GM10266 (cell line): ENCODE results near the gene NRARP.

Experiments
- DNase-seq: peaks from one replicate; pipeline ENCODE4 v3.0.0; 2012; ENCODE audit errors: extremely low spot score
- TF ChIP-seq, protein P1 (sequence below): IDR thresholded peaks from 2 replicates; pipeline ENCODE4 v1.5.1; 2012; ENCODE audit warnings: mild to moderate bottlenecking, low read depth; ENCODE audit not compliant: control insufficient read depth, insufficient read depth; ENCODE audit errors: missing control alignments

Gene NRARP

DNA sequence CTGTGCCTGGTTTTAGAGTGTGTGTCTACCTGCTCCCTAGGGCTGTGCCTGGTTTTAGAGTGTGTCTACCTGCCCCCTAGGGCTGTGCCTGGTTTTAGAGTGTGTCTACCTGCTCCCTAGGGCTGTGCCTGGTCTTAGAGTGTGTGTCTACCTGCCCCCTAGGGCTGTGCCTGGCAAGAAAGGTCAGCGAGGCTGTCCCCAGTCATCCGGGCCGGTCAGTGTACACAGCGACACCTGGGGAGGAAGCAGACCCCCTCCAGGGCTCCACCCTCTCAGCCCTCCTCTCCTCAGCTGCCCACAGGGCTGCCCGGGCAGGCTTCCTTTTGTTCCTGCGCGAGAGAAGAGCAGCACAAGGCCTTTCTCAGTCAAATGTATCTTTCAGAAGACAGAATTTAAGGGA lies 4.1 kb downstream of the NRARP start:
- DNase-seq, result no peak
- TF ChIP-seq, protein P1, sequence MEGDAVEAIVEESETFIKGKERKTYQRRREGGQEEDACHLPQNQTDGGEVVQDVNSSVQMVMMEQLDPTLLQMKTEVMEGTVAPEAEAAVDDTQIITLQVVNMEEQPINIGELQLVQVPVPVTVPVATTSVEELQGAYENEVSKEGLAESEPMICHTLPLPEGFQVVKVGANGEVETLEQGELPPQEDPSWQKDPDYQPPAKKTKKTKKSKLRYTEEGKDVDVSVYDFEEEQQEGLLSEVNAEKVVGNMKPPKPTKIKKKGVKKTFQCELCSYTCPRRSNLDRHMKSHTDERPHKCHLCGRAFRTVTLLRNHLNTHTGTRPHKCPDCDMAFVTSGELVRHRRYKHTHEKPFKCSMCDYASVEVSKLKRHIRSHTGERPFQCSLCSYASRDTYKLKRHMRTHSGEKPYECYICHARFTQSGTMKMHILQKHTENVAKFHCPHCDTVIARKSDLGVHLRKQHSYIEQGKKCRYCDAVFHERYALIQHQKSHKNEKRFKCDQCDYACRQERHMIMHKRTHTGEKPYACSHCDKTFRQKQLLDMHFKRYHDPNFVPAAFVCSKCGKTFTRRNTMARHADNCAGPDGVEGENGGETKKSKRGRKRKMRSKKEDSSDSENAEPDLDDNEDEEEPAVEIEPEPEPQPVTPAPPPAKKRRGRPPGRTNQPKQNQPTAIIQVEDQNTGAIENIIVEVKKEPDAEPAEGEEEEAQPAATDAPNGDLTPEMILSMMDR, result no peak

DNA sequence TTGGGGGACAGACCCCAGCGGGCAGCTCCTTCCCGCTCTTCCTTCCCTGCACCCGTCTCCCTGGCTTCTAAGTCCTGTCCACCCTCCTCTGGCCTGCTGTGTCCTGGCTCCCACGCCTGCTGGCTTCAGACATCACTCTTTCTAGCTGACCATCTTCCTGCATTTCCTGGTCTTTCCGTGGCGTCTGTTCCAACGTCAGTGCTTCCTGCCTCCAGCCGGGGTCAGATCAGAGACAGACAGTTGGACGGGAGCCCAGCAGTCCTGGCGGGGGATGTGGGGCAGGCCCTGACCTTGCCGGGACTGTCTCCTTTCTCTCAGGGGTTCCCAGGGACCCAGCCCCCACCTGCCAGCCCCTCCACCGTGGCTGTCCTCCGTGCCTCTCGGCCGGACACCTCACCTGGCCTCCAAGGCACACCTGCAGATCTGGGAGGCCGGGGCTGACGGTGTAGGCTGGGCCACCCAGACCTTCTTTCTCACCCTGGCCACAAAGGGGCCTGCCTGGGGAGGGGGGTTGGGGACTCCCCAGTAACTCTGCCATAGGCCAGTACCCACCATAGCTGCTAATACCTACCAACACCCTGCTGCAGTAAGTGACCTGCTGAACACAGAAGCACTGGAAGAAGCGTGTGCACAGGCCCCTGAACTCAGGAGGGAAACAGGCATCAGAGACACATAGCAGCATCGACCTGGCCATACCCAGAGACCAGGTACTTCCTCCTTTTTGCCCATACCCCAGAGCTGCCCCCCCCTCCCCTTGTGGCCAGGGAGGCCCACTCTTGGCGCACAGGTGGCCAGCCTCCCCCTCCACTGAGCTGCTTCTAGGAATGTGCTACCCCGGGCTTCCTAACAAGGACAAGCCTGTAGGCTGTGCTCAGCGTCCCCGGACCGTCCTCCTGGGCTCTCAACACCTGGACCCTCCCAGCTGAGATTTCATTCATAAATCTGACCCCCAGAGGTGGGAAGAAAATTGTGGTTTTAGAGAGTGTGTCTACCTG lies 5.1 kb downstream of the NRARP start:
- TF ChIP-seq, protein P1, result no peak
- no peak for DNase-seq

DNA sequence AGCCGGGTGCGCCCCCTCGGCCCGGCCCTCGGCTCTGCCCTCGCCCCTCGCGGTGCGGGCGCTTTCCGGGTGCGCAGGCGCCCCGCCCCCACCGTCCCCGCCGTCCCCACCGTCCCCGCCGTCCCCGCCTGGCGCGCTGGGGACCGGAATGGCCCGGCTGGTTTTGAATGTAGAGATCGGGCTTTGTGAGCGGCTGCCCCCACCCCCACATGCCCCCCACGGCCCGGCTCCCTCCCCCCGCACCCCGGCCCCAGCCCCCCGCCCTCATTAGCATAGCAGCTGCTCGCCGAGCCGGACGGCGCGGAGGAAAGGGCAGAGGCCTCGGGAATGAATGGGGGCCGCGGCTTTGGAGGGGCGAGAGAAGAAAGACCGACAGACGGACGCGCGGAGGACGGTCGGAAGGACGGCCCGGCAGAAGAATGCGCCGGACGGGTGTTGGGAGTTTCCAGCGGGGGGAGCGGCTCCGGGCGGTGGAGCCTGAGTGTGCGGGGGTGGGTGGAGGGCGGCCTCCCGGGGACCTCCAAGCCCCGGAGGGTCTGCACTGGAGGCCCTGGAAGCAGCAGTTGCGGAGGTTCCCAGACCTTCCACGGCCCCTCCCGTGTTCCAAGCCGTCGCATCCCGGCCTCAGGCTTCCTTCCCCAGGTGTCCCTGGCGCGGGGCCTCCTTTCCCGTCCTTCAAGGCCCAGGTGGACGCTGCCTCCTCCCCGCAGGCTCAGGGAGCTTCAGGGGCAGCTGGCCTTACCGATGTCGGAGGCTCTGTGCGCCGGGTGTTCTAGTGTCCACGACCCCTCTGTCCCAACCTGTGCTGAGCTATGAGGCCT lies 6.0 kb downstream of the NRARP start:
- no peak for DNase-seq
- TF ChIP-seq, protein P1, result no peak

DNA sequence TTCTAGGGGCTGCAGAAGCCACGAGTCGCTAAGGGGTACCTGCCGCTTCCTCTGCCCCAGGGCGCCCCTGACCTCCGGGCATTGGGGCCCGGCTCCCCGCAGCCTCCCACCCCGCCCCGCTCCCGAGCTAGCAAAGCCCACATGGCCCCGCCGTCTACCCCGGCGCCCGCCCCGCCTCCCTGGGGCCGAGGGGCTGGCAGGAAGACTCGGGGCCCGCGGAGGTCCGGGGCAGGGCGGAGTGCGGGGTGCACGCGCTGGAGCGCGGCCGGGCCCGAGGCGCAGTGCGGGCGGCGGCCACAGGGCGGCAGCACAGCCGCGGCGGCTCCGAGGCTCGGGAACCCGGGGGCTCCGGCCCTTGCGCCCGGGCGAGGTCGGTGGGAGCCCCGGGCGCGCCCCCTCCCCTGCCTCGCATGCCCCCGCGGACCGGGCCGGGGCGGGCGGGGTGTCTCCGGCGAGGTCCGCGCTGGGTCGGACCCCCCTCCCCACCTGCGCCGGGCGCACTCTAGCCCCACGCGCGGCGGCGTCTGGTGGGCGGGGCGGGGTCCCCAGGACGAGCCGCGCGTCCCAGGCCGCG lies 6.7 kb downstream of the NRARP start:
- peak; percentile 95 for DNase-seq
- TF ChIP-seq, protein P1, result peak; percentile 96

DNA sequence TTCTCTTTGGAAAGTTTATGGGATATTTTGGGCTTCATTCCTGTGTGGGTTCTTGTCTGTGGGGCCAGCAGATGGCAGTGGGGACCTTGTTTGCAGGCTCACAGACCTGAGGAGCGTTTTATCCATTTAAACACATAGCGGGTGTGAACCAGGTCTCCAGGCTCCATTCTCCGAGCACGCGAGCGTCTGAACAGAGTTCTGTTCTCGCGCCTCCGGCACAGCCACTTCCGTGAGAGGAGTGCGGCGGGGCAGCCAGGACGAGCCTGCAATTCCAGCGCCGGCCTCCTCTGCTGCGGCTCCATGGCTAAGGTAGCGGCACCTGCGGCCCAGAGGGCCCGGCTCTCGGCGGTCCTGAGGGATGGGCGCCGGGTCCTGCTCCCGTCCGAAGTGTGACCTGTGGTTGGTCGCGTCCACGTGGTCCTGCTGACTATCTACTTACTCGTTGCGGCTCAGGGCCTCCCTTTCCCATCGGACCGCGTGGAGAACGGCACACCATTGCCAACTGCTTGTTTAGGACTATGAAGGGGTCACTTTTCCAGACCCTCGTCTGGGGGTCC lies 7.3 kb downstream of the NRARP start:
- DNase-seq, result no peak
- TF ChIP-seq, protein P1, result peak; percentile 35

DNA sequence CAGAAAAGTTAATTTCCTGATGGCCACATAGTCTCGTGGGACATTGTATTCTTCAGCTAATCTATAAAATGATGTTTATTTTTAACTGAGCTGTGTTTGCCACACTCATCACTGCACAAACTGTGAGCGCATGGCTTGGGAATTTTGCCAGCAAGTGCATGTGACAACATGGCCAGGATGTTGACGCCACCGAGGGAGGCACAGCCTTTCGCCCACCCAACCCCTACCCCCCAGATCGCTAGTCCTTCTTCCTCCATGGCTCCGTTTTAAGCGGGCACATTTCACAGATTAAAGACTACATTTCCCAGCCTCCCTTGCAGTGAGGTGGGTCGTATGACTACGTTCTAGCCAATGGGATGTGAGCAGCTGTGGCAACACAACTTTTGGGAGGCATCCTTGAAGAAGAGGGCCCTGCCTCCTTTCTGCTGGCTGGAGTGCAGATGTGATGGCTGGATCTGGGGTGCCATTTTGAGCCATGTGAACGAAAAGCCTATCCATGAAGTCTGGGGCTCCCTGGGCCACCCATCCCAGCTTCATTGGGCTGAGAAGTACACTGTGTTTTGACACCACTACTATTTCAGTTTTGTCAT lies 7.9 kb downstream of the NRARP start:
- DNase-seq, result no peak
- TF ChIP-seq, protein P1, result no peak
